ENCODE measurements around the gene SWSAP1.

SWSAP1 gene

DNA sequence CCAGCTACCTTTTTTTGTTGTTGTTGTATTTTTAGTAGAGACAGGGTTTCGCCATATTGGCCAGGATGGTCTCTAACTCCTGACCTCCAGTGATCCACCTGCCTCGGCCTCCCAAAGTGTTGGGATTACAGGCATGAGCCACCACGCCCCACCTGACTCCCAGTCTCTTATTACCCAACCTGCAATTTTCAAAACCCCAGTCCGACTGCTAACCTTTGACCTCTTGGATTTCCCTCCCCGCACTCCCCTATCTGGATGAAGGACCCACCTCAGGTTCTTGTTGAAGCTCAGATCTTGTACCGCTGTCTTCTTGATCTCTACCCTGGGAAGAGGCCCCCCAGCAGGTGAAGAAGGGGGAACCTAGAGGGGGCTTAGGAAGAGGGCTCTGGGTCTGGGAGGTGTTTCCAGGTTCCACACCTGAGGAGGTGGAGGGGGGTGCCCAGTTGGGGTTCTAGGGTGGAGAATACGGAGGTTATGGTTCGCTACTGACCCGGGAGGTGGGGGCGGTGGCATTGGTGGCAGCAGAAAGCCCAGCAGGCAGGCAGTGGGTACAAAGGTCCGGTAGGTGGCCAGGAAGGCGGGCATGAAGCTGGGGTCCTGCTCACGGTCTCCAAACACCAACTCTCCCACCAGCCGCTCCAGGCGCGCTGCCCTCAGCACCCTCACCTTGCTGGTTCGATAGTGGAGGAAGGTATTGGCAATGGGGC, 42.0 kb downstream of the SWSAP1 start:
- no peak for DNase-seq

GRCh38 chr19:11418094-11418548, 43.7 kb downstream of the SWSAP1 start:
- no peak for DNase-seq

- DNase-seq: no peak
These were observed 44.4 kb downstream of the SWSAP1 start, which contains the start of gene RGL3 for GRCh38 chr19:11418549-11419506. Gene RGL3, minus strand, starts transcription at chr19:11419314. Its CDS starts 36 bp downstream, at chr19:11419278.

DNA sequence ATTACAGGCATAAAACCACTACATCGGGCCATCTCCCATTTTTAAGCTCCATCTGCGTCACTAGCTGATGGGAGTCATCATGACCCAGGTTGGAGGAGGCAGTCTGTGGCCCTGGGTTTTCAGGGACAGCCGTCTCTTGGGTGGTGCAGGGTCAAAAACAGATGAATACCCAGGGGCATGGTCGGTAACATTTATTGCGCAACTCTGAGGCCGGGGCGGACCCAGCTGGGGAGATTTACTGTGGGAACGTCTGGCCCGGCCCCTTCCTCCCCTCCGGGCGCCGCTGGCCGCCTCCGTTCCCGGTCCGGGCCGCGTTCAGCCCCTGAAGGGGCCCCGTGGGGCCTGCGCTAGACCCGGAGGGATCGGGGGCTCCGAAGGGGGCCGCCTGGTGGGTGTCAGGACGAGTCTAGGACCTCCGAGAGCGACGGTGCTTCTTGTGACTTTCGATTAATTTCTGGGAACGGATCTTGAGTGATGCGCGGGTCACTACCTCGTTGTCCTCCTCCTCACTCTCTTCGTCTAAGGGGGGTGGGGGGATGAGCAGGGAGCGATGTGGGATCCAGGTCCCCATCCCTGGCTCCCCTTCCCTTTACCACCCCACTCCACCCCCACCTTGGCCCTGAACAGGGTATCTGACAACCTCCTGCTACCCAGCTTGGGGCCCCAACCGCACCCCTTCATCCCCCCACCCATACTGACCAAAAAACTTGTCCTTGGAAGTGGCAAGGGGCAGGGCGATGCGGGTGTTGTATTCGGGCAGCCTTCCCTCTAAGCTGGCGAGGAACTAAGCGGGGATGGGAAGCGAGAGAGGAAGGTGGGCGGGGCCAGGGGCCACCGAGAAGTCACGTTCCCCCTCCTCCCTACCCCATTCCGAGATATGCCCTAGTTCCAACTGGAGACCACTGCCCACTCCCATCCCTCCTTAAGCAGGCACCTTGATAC, 46.2 kb downstream of the SWSAP1 start:
- no peak for DNase-seq

- no peak for DNase-seq
These were observed 47.1 kb downstream of the SWSAP1 start for GRCh38 chr19:11421371-11422098.

DNA sequence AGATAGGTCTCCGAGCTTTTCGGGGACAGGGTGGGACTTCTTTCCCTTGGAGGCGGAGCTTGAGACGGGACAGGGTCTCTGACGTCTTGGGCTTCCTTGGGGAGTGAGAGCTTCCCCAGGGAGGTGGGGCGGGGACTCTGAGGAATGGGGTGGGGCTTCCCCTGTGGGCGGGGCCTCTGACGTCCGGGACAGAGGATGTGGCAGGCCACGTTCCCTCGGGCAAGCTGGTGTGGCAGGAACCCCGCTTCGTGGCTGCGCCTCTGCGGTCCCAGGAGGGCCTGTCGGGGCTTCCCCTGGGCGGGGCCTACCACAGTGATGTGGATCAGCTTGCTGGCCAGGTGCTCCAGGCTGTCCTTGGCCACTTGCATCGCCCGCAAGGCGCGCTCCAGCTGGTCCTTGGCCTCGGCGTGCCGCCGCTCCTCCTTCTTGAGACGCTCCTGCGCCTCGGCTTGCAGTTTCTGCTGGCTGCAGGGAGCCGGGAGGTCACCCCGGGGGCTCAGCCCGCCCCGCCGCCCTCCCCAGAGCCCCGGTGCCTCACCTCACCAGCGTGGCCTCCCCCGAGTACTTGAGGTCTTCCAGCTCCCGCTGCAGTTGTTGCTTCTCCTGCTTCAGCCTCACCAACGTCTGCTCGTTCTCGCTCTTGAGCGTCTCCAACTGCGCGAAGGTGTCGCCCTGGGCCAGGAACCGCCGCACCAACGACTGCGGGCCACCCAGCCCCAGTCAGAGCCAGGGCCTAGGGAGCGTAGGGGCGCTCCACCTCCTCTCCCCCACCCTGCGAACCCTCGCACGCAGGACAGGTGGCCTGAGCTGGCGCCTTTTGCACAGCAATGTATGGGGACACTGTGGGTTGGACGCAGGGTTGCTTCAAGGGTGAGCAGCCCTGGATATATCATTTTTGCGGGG, 47.9 kb downstream of the SWSAP1 start:
- no peak for DNase-seq

DNA sequence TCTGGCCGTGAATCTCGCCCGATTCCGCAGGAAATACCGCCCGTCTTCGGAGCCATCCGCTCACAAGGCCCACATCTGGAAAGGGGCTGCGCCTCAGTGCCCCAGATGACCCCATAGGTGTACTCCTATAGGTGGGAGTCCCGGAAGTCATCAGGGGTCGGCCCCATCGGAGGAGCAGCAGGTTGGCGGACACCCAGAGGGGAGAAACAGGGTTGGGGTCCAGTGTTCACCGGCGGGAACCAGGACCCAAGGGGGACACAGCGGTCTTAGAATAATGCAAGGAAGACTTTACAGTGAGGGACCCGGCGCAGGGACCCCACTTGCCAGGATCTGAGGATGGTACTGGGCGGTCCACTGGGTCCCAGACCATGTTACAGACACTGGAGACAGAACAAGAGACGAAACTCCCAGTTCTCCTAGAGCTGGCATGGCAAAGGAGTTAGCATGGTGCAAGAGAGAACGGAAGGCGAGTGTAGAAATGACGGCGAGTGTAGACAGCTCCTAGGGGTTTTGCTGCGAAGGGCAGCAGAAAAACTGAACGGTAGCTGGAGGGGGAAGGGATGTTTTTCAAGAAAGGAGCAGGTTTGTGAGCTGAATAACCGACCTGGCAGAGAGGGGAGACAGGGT, 48.8 kb downstream of the SWSAP1 start:
- DNase-seq: no peak

- DNase-seq: no peak
These were observed 49.3 kb downstream of the SWSAP1 start for GRCh38 chr19:11423791-11424181.
